SK-N-MC (cell line): ENCODE results near the gene IPMK.

Source experiments
- EZH2 ChIP-seq: fragments of 200-600 bp; sonication (generic); IDR thresholded peaks from one replicate; pipeline ENCODE4 v1.6.1; 2017; ENCODE audit warnings: antibody characterized with exemption
- FOXP2 ChIP-seq: optimal IDR thresholded peaks from 2 replicates; pipeline ENCODE3; 2011; ENCODE audit warnings: mild to moderate bottlenecking, moderate library complexity; ENCODE audit not compliant: insufficient read depth; ENCODE audit errors: extremely low read length, control extremely low read depth
- POLR2AphosphoS5 ChIP-seq: IDR thresholded peaks from 2 replicates; pipeline ENCODE4 v1.6.1; 2012; ENCODE audit warnings: mild to moderate bottlenecking, low read depth, low read length, borderline replicate concordance

DNA sequence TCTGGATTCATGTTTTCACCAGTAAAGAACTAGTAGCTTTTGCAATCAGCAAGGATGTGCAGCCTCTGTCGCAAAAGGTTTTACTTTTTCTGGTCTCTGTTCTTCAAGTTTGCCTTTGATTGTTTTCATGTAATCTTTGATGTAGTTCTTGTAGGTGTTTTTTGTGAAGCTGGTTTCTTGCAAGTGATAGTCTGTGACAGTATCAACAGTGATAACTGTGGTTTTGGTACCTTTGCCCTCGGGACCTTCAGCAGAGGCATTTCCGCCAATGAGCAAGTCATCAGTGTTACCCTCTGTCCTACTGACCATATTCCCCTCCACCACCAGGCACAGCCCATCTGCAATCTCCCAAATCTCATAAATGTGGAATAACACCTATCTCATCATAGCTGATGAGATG, 55.1 kb downstream of the IPMK start:
- no peak for TF ChIP-seq FOXP2
- no peak for TF ChIP-seq POLR2AphosphoS5
- TF ChIP-seq EZH2, result no peak
